Testis (tissue), 2 donors: ENCODE data around the gene EZH2.

Experiments used
- POLR2A ChIP-seq: fragments of 450-650 bp; IDR thresholded peaks from one replicate; pipeline ENCODE4 v1.6.1; 2017; ENCODE audit warnings: antibody characterized with exemption, mild to moderate bottlenecking, moderate library complexity
- TF ChIP-seq, protein P1 (sequence below), 3 experiments: fragments of 450-650 bp in 2 of 3; fragments of 200-600 bp in 1 of 3; sonication (generic) in 1 of 3; IDR thresholded peaks; one replicate each; pipeline ENCODE4 v1.5.1; 2016 to 2019; ENCODE audit warnings: antibody characterized with exemption in 3 of 3, mild to moderate bottlenecking in 2 of 3, moderate library complexity in 1 of 3

DNA sequence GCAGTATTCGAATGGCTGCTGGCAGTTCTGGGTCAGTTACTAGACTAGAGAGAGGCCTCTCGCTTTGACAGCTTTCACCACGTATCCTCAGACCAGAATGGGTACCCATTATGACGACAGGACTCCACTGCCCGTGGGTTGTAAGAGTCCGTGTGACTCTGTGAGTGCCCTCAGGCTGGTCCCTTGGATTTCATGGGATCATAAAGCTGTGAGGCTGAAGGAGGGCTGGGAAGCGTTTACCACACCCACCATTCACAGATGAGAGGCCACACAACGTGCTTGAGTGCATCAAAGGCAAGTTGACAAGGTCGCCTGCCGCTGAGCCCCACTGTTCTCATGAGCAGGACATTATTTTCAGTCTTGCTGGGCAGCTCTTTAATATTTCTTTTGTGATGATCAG, 87.2 kb downstream of the EZH2 start:
- TF ChIP-seq, protein P1, sequence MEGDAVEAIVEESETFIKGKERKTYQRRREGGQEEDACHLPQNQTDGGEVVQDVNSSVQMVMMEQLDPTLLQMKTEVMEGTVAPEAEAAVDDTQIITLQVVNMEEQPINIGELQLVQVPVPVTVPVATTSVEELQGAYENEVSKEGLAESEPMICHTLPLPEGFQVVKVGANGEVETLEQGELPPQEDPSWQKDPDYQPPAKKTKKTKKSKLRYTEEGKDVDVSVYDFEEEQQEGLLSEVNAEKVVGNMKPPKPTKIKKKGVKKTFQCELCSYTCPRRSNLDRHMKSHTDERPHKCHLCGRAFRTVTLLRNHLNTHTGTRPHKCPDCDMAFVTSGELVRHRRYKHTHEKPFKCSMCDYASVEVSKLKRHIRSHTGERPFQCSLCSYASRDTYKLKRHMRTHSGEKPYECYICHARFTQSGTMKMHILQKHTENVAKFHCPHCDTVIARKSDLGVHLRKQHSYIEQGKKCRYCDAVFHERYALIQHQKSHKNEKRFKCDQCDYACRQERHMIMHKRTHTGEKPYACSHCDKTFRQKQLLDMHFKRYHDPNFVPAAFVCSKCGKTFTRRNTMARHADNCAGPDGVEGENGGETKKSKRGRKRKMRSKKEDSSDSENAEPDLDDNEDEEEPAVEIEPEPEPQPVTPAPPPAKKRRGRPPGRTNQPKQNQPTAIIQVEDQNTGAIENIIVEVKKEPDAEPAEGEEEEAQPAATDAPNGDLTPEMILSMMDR (IDR thresholded peaks at IDR 0.05), result no peak
- TF ChIP-seq POLR2A, result no peak
